GM12874 (cell line): ENCODE measurements around the gene PDXP.
A peak's percentile ranks its signal among the peaks of the same experiment; 100 is the strongest.

Experiments
- CTCF ChIP-seq: IDR thresholded peaks from 2 replicates; pipeline ENCODE4 v1.5.1; 2011; ENCODE audit warnings: low read depth, mild to moderate bottlenecking, control low read depth, low read length, moderate library complexity; ENCODE audit not compliant: insufficient read depth

Gene PDXP

DNA sequence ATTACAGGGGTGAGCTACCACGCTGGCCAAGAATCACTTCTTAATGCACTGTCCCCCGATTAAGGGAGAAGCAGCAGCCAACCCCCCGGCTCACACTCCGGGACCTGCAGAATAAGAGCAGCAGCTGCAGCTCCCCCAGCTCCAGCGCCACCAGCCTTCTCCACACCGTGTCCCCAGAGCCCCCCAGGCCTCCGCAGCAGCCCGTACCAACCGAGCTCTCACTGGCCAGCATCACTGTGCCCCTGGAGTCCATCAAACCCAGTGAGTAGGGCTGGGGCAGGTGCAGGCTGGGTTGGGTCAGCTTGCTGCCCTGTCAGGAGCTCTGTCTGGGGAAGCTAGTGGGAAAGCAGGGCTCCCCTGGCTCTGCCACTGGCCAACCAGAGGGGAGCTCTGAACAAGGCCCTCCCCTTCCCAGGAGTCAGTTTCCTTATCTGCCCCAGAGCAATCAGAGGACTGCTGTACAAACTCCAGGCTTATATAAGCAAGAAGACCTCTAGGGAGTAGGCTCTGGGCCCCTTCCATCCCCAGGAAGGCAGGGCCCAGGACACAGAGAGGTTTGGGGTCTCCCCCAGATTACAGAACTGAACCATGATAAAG lies 27.6 kb upstream of the PDXP start:
- TF ChIP-seq CTCF, result no peak

- TF ChIP-seq CTCF, result no peak
Observed at GRCh38 chr22:37631448-37632173, 26.9 kb upstream of the PDXP start.

- no peak for TF ChIP-seq CTCF
Observed at GRCh38 chr22:37632174-37633088, 26.1 kb upstream of the PDXP start.

GRCh38 chr22:37633089-37633624 lies 25.4 kb upstream of the PDXP start:
- no peak for TF ChIP-seq CTCF

- TF ChIP-seq CTCF, result no peak; the same call in 1 of the 2 replicates
Observed at GRCh38 chr22:37633625-37634416, 24.7 kb upstream of the PDXP start.

- peak; percentile 41; the same call in 1 of the 2 replicates for TF ChIP-seq CTCF
Observed at GRCh38 chr22:37634417-37634924, 24.1 kb upstream of the PDXP start.
